ENCODE results near the gene KCNQ4.

- TF ChIP-seq EZH2 (IDR thresholded peaks at IDR 0.05; ENCODE audit: low read depth) (no peak), CTCF (conservative IDR thresholded peaks at IDR 0.05) (no peak)
These were observed 2.8 kb downstream of the KCNQ4 start for GRCh38 chr1:40786171-40786994.

Data from PC-9 (cell line).